Measurements from ENCODE around the gene OR1I1.

Gene OR1I1

GRCh38 chr19:15120135-15121026 is 38.4 kb downstream of the OR1I1 start:
- no peak for DNase-seq

GRCh38 chr19:15122331-15123030 is 40.5 kb downstream of the OR1I1 start:
- DNase-seq = no peak

GRCh38 chr19:15123031-15123890 is 41.2 kb downstream of the OR1I1 start:
- no peak for DNase-seq

GRCh38 chr19:15123900-15124299 is 41.9 kb downstream of the OR1I1 start:
- DNase-seq = no peak

GRCh38 chr19:15124572-15125231 is 42.7 kb downstream of the OR1I1 start:
- no peak for DNase-seq

- peak; percentile 98 for DNase-seq
Observed at GRCh38 chr19:15125232-15126067, 43.4 kb downstream of the OR1I1 start.

GRCh38 chr19:15126131-15126910 is 44.3 kb downstream of the OR1I1 start:
- no peak for DNase-seq

- DNase-seq = no peak
Observed at GRCh38 chr19:15128162-15128770, 46.3 kb downstream of the OR1I1 start.

- peak; percentile 38 for DNase-seq
Observed at GRCh38 chr19:15129856-15130585, 48.0 kb downstream of the OR1I1 start.

GRCh38 chr19:15136234-15136954 is 54.4 kb downstream of the OR1I1 start:
- DNase-seq = no peak

GRCh38 chr19:15137777-15138176 is 55.8 kb downstream of the OR1I1 start:
- no peak for DNase-seq

GRCh38 chr19:15138427-15138826 is 56.4 kb downstream of the OR1I1 start:
- DNase-seq = no peak

- no peak for DNase-seq
Observed at GRCh38 chr19:15141143-15141542, 59.1 kb downstream of the OR1I1 start.

GRCh38 chr19:15142313-15142712 is 60.3 kb downstream of the OR1I1 start:
- no peak for DNase-seq

Data from CD4-positive, alpha-beta T cell treated with Interleukin-21 for 1 hour (primary cell).